ENCODE results near the gene ZMYM5.
A peak's percentile ranks its signal among the peaks of the same experiment; 100 is the strongest.
"Not testable (repeated sequence)": the region's sequence is repeated elsewhere in the genome, so short reads cannot be mapped to it uniquely, and the experiment has no call there.

ZMYM5 gene

GRCh38 chr13:19863323-19864023, at the start of gene ZMYM5:
Gene ZMYM5 (minus strand): TSS chr13:19863649. CDS start chr13:19852180, 11,469 bp downstream.
- peak; percentile 96 for DNase-seq

DNA sequence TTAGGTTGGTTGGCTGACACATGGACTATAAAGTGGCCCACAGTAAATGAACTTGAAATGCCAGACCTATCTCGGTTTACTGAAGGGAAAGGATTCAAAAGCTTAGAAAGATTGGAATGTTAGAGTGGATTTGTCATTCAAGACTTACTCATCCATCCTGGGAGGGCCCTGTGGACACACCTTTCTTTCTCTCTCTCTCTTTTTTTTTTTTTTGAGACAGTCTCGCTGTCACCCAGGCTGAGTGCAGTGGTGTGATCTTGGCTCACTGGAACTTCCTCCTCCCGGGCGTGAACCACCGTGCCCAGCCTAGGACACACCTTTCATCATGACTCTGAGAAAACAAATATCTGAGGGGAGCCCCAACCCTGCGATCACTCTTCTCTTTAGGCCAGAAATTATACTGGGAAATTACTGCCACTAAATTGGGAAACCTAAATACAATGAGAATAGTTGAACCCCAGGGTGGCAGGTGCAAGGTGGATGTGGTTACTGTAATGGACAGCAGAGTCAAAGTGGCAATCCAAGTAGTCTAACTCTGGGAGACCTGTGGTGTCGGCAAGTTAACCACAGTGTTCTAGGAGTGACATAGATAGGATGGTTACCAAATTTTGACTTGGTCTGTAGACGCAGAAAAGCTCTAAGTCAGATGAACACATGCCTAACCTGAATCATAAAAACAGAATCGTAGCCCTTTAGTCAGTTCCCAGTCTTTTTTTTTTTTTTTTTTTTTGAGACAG, 47.1 kb upstream of the ZMYM5 start:
- no peak for DNase-seq

- no peak for DNase-seq
Observed at GRCh38 chr13:19908350-19908986, 45.0 kb upstream of the ZMYM5 start.

GRCh38 chr13:19905487-19906195, 42.2 kb upstream of the ZMYM5 start:
- DNase-seq: not testable (repeated sequence)

DNA sequence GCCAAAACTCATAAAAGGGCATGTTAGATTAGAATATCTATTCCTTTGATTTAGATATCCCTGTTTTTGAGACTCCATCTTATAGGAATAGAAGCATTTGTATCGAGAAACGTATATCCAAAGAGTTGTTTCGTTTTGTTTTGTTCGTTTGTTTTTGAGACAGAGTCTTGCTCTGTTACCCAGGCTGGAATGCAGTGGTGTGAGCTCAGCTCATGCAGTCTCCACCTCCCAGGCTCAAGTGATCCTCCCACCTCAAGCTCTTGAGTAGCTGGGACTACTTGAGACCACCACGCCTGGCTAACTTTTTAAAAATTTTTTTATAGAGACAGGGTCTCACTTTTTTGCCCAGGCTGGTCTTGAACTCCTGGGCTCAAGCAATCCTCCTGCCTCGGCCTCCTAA, 26.6 kb upstream of the ZMYM5 start:
- DNase-seq: no peak

GRCh38 chr13:19888799-19889198, 25.4 kb upstream of the ZMYM5 start:
- peak; percentile 15 for DNase-seq

DNA sequence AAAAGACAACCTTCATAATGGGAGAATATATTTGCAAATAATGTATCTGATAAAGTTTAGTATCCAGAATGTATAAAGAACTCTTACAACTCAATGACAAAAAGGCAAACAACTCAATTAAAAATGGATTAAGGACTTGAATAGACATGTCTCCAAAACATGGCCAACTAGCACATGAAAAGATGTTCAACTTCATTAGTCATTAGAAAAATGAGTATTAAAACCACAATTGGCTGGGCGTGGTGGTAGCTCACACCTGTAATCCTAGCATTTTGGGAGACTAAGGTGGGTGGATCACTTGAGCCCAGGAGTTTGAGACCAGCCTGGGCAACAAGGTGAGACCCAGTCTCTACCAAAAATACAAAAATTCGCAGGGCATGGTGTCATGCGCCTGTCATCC, 18.8 kb upstream of the ZMYM5 start:
- no peak for DNase-seq

DNA sequence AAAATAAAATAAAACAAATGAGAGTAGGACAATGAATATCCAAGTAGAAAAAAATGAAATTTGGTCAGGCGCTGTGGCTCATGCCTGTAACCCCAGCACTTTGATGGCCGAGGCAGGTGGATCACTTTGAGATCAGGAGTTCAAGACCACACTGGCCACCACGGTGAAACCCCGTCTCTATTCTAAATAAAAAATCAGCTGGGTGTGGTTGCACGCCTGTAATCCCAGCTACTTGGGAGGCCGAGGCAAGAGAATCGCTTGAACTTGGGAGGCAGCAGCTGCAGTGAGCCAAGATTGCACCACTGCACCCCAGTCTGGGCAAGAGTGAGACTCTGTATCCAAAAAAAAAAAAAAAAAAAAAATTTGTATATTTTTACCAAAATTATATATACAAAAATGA, 18.2 kb upstream of the ZMYM5 start:
- no peak for DNase-seq

- DNase-seq: peak; percentile 89
Observed at GRCh38 chr13:19864746-19865309, 1.4 kb upstream of the ZMYM5 start.

DNA sequence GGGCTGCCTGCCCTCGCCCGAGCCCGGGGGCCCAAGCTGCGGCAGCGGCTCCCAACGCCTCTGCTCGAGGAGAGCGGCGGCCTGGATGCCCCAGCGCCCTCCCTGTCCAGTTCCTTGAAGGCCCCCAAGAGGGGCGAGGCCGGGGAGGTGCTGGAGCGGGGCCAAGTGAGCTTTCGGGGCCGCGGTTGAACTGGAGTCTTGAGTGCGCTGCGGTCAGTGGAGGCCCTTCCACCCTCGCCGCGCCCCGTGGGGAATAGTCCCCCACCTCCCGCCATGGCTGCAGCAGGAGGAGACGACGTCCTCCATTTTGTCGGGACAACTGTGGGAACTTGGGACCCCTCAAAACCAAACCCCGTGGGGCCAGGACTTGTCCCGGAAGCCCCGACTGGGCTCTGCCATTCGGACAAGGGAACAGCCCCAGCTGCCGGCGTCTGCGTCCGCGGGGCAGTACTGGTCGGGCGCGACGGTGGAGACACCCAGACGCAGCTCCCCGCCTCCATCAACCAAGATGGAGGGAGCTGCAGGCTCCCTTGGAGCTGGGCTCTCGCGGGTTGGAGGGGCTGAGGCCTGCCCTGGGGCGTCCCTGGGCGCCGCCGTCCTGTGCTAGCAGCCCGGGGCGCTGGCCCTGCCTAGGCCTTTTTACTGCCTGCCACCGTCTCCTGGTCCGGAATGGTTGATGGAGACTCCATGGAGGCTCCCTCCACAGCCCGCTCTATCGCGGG, 736 bp upstream of the ZMYM5 start:
- peak; percentile 70 for DNase-seq

GRCh38 chr13:19862481-19863313, 752 bp downstream of the ZMYM5 start:
- DNase-seq: peak; percentile 53

GRCh38 chr13:19861762-19862161, 1.7 kb downstream of the ZMYM5 start:
- no peak for DNase-seq

DNA sequence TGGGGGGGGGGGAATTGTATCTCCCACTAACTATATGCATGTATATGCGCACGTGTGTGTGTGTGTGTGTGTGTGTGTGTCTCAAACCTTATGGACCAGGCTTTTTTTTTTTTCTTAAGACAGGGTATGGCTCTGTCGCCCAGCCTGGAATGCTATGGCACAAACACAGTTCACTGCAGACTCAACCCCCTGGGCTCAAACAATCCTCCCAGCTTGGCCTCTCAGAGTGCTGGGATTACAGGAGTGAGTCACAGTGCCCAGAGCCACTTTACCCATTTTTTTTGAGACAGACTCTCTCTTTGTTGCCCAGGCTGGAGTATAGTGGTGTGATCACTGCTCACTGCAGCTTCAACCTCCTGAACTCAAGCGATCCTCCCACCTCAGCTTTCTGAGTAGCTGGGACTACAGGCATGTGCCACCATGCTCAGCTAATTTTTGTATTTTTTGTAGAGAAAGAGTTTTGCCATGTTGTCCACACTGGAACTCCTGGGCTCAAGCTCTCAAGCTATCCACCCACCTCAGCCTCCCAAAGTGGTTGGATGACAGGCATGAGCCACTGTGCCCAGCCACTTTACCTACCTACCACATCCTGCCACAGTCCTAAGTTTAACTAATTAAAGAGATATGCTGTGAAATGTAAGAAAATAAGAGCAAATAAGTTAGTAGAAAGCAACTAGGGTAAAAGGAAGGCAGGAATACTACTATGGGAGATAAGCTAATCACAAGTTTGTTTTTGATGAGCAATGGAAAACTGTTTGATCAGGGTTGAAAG, 2.4 kb downstream of the ZMYM5 start:
- DNase-seq: peak; percentile 23

GRCh38 chr13:19857637-19858036, 5.8 kb downstream of the ZMYM5 start:
- DNase-seq: not testable (repeated sequence)

DNA sequence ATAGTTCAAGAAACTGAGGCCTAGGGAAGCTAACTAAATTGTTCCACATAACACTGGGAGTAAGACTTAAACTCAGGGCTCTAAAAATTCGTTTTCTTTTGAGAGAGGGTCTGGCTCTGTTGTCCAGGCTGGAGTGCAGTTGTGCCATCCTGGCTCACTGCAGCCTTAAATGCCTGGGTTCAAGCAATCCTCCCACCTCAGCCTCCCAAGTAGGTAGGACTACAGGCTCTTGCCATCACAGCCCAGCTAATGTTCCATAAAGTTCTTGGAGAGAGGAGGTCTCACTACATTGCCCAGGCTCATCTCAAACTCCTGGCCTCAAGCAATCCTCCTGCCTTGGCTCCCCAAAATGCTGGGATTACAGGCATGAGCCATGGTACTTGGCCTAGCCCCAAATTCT, 10.7 kb downstream of the ZMYM5 start:
- no peak for DNase-seq

DNA sequence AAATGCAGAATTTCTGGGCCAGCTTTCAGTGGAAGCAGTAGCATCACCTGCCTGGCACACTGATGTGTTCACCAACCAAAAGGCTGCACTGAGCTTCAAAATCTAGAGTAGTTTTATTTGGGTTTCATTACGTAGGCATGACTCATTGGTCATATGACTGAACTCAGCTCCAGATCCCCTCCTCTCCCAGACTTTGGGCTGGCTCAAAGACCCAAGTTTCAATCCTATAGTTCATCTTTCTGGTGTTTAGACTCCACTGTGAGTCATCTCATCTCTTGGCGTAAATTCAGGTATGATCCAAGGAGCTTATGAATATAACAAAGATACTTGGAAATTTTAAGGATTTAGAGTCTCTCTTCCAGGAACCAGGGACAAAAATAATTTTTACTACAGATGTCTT, 17.7 kb downstream of the ZMYM5 start:
- no peak for DNase-seq

DNA sequence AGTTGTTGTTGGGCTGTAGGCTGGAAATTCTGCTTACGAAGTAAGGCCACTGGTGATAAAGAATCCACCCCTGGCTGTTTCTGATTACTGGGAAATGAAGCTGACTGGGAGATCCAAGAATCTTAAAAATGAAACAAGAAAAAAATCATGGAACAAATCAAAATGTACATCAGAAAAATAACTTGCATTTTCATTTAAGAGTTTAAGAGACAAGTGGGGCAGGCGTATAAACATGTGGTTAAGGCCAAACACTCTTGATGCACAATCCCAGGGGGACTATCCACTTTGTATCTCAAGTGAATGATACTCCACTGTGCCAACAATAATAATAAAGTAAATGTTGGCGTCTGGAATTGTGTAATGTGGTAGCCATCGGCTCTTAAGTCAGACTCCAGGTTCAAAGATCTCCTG, 24.6 kb downstream of the ZMYM5 start:
- no peak for DNase-seq

DNA sequence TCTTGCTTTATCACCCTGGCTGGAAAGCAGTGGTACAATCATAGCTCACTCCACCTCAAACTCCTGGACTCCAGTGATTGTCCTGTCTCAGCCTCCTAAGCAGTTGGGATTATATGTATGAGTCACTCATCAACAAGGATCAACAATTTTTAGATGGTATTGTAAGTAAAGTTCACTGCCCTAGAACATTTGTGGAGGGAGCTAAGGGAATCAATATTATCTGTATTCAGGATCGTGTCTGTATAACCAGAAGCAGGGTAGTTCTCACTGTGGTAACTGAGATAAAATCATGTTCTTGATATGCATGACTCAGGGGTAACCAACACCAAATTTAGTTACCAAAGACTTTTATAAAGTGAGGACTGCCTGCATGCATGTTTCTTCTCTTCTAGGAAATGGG, 27.0 kb downstream of the ZMYM5 start:
- no peak for DNase-seq

- DNase-seq: no peak
Observed at GRCh38 chr13:19834704-19835103, 28.7 kb downstream of the ZMYM5 start.

DNA sequence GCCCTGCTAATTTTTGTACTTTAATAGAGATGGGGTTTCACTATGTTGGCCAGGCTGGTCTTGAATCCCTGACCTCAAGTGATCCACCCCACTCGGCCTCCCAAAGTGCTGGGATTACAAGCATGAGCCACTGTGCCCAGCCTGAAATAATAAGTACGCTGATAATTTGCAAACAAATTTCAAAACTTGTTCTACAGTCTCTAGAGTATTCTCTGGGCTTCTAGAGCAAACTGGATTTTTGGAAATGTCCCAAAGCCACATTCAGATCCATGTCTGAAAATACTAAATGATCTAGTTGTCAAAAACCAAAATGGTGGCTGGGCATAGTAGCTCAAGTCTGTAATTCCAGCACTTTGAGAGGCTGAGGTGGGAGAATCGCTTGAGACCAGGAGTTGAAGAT, 40.8 kb downstream of the ZMYM5 start:
- DNase-seq: no peak
